ENCODE data around the gene MROH7.

DNA sequence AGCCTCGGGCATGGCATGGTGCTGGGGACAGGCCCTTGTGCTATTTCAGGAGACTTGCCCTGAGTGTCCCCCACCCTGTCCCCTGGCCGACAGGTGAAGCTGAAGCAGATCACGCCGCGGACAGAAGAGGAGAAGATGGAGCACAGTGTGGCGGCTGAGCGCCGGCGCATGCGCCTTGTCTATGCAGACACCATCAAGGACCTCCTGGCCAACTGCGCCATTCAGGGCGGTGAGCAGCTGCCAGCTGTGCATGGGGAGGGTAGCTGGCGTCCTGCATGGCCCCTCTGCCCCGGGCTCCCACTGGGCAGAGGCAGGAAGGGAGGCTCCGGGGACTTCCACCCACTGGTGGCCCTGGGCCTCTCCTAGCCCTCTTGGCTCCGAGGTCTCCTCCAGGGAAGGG lies 47.1 kb upstream of the MROH7 start:
- no peak for TF ChIP-seq CTCF (IDR thresholded peaks at IDR 0.05)
- no peak for TF ChIP-seq POLR2A (IDR thresholded peaks at IDR 0.05)

All from lower leg skin (tissue), 3 donors.